ENCODE measurements around the gene AK8. TPM values are rescaled to one million over a fixed set of nuclear protein-coding genes. Genes with fewer than 3 reads are reported as not detected.

Gene AK8
- total and polyA plus RNA-seq, 2 of the 4 experiments (the other 2 are of a cell fraction) = under 0.01 to 0.09 TPM

DNA sequence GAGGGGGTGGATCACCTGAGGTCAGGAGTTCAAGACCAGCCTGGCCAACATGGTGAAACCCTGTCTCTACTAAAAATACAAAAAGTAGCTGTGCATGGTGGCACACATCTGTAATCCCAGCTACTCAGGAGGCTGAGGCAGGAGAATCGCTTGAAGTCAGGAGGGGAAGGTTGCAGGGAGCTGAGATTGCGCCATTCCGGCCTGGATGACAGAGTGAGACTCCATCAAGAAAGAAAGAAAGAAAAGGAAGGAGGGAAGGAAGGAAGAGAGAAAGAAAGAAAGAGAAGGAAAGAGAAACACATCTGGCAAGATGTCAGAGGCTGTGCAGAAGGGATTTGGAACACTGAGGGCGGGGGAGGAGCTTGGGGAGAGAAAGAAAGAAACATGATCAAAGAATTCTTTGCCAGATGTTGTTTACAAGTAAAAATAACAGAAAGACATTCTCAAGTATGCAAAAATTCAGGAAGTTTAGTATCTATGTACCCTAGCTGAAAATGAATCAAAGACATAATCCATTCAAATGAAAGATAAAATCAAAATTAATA is 93.7 kb downstream of the AK8 start:
- TF ChIP-seq MAFK (IDR thresholded peaks at IDR 0.05; ENCODE audit: low read depth, low read length) = no peak
- TF ChIP-seq, protein P1, sequence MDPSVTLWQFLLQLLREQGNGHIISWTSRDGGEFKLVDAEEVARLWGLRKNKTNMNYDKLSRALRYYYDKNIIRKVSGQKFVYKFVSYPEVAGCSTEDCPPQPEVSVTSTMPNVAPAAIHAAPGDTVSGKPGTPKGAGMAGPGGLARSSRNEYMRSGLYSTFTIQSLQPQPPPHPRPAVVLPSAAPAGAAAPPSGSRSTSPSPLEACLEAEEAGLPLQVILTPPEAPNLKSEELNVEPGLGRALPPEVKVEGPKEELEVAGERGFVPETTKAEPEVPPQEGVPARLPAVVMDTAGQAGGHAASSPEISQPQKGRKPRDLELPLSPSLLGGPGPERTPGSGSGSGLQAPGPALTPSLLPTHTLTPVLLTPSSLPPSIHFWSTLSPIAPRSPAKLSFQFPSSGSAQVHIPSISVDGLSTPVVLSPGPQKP (IDR thresholded peaks at IDR 0.05; ENCODE audit: borderline replicate concordance, low read depth, low read length) = no peak
- TF ChIP-seq POLR2A (IDR thresholded peaks at IDR 0.05; ENCODE audit: low read depth, low read length) = no peak
- no peak for TF ChIP-seq SMC3 (IDR thresholded peaks at IDR 0.05; ENCODE audit: low read depth, low read length)
- no peak for TF ChIP-seq RCOR1 (IDR thresholded peaks at IDR 0.05; ENCODE audit: insufficient replicate concordance, low read length)
- TF ChIP-seq RAD21 (IDR thresholded peaks at IDR 0.05; ENCODE audit: low read length) = no peak
- TF ChIP-seq FOS (IDR thresholded peaks at IDR 0.05; ENCODE audit: low read depth, low read length) = no peak
- no peak for TF ChIP-seq RFX5 (IDR thresholded peaks at IDR 0.05; ENCODE audit: low read depth, low read length)
- no peak for TF ChIP-seq CHD1 (IDR thresholded peaks at IDR 0.05; ENCODE audit: low read depth, low read length)
- no peak for TF ChIP-seq MAZ (IDR thresholded peaks at IDR 0.05; ENCODE audit: borderline replicate concordance, low read depth, low read length)
- TF ChIP-seq, protein P2, sequence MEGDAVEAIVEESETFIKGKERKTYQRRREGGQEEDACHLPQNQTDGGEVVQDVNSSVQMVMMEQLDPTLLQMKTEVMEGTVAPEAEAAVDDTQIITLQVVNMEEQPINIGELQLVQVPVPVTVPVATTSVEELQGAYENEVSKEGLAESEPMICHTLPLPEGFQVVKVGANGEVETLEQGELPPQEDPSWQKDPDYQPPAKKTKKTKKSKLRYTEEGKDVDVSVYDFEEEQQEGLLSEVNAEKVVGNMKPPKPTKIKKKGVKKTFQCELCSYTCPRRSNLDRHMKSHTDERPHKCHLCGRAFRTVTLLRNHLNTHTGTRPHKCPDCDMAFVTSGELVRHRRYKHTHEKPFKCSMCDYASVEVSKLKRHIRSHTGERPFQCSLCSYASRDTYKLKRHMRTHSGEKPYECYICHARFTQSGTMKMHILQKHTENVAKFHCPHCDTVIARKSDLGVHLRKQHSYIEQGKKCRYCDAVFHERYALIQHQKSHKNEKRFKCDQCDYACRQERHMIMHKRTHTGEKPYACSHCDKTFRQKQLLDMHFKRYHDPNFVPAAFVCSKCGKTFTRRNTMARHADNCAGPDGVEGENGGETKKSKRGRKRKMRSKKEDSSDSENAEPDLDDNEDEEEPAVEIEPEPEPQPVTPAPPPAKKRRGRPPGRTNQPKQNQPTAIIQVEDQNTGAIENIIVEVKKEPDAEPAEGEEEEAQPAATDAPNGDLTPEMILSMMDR (conservative IDR thresholded peaks at IDR 0.05; ENCODE audit: low read depth, low read length) = no peak
- TF ChIP-seq NFE2L2 (IDR thresholded peaks at IDR 0.05; ENCODE audit: low read depth, low read length) = no peak
- no peak for TF ChIP-seq CEBPB (IDR thresholded peaks at IDR 0.05; ENCODE audit: low read depth, low read length)
- TF ChIP-seq BHLHE40 (IDR thresholded peaks at IDR 0.05; ENCODE audit: low read depth, low read length) = no peak
- no peak for TF ChIP-seq MXI1 (IDR thresholded peaks at IDR 0.05; ENCODE audit: borderline replicate concordance, low read depth, low read length)
- TF ChIP-seq, protein P3, sequence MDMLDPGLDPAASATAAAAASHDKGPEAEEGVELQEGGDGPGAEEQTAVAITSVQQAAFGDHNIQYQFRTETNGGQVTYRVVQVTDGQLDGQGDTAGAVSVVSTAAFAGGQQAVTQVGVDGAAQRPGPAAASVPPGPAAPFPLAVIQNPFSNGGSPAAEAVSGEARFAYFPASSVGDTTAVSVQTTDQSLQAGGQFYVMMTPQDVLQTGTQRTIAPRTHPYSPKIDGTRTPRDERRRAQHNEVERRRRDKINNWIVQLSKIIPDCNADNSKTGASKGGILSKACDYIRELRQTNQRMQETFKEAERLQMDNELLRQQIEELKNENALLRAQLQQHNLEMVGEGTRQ (IDR thresholded peaks at IDR 0.05; ENCODE audit: low read depth, low read length) = no peak
- intact Hi-C loops (cut with micrococcal nuclease) (no loop called here), dilution Hi-C loops (cut with HindIII; ENCODE audit: low sequenced_read_pairs, unreplicated experiment) (no loop called here), in situ Hi-C loops (cut with MboI; ENCODE audit: low sequenced_read_pairs) (no loop called here)
- H3K4me3 ChIP-seq (ENCODE audit: insufficient read depth, low read depth, low read length) = no peak overlapping the region
- H3K4ac ChIP-seq (ENCODE audit: low read depth, low read length) = no peak overlapping the region
- no peaks in the 10 kb centered on the region for H3K9me1 ChIP-seq (ENCODE audit: insufficient read depth, low read length)
- no peak overlapping the region for H4K5ac ChIP-seq (ENCODE audit: low read depth, low read length)
- no peak overlapping the region for H2BK15ac ChIP-seq (ENCODE audit: low read depth, low read length)
- peaks cover 30% of the 10 kb centered on the region for H3K27me3 ChIP-seq (ENCODE audit: control insufficient read depth, insufficient read depth, low read length)
- no peak overlapping the region for H2AK5ac ChIP-seq (ENCODE audit: low read depth, low read length)
- ChIA-PET CTCF (interaction anchor here (1.0 kb wide), 1 partner anchor 15 kb away, joined by 3 read pairs; no protein-coding TSS in a partner anchor), POLR2A (ENCODE audit: unreplicated experiment) (interaction anchor here (0.7 kb wide), 1 partner anchor 113 kb away, joined by 3 read pairs; no protein-coding TSS in a partner anchor)
- H3K23ac ChIP-seq (ENCODE audit: low read depth, low read length) = no peak overlapping the region
- H3K14ac ChIP-seq (replicated peaks; ENCODE audit: low read depth, low read length) = no peak overlapping the region
- H2BK5ac ChIP-seq (ENCODE audit: low read depth, low read length, poor library complexity, severe bottlenecking) = no peak overlapping the region
- no peak overlapping the region for H2AK9ac ChIP-seq (replicated peaks; ENCODE audit: low read depth, low read length, poor library complexity)
- H3K4me1 ChIP-seq (ENCODE audit: control insufficient read depth, insufficient read depth, low read length) = no peaks in the 10 kb centered on the region
- H3K18ac ChIP-seq (ENCODE audit: low read depth, low read length) = no peak overlapping the region
- H2BK120ac ChIP-seq (ENCODE audit: low read depth, low read length) = no peak overlapping the region
- H4K91ac ChIP-seq (ENCODE audit: insufficient read depth, low read depth, low read length) = no peak overlapping the region
- no peaks in the 10 kb centered on the region for H3K79me1 ChIP-seq (ENCODE audit: low read depth in 1 of 2, low read length in 2 of 2)
- H3K56ac ChIP-seq (ENCODE audit: extremely low read depth, insufficient read depth, low read length) = no peak overlapping the region
- ATAC-seq (ENCODE audit: low read depth) (no peak), DNase-seq (no peak)
- no peak overlapping the region for H2AFZ ChIP-seq (replicated peaks; ENCODE audit: low read length, poor library complexity)
- no peak overlapping the region for H3K4me2 ChIP-seq (ENCODE audit: low read depth, low read length)
- no peak overlapping the region for H4K8ac ChIP-seq (ENCODE audit: low read depth in 2 of 2, low read length in 2 of 2)
- H3K36me3 ChIP-seq (ENCODE audit: control insufficient read depth, insufficient read depth, low read length) = no peaks in the 10 kb centered on the region
- H3K27ac ChIP-seq (ENCODE audit: insufficient read depth, low read length) = no peak overlapping the region
- H4K20me1 ChIP-seq (ENCODE audit: insufficient read depth, low read length) = no peaks in the 10 kb centered on the region
- no peaks in the 10 kb centered on the region for H3K9me3 ChIP-seq (ENCODE audit: control insufficient read depth, insufficient read depth, low read length)
- H2BK20ac ChIP-seq (ENCODE audit: low read depth, low read length) = no peak overlapping the region
- WGBS, 2 experiments (ENCODE audit: extremely low coverage in 2 of 2, insufficient read length in 1 of 2) = 38% methylated on average over 3 of the region's 4 CpGs; no CpG with 5 or more reads in 1 of the 2 experiments
- BruUV-seq (replicated peaks) = no TSS peak
- no peak overlapping the region for H3K9ac ChIP-seq (ENCODE audit: low read depth, low read length)

All from IMR-90 (cell line).